HepG2 (cell line): ENCODE results near the gene NFX1. TPM values are rescaled to one million over a fixed set of nuclear protein-coding genes. Genes with fewer than 3 reads are reported as not detected.

Source experiments
- ATAC-seq: fragments of 200-7000 bp; cut with Tn5 transposase; 3 replicates; pipeline ENCODE4 v1.9.1; 2020; ENCODE audit warnings: mild to moderate bottlenecking, moderate library complexity
- BruUV-seq: library from RNA; stranded (reverse); fragments of 400-500 nt; replicated peaks from 2 replicates; lab custom pipeline; 2021; lab: Mats Ljungman, UMichigan
- CTCF ChIA-PET: fragments of 300-600 bp; formaldehyde crosslinking; extraction: SDS; loops from one replicate; lab custom pipeline; 2021; ENCODE audit warnings: low total read pairs, inconsistent platforms, low intra/inter-chr PET ratio; lab: Yijun Ruan, JAX
- POLR2A ChIA-PET: fragments of 350-600 bp; sonication (Branson Sonifier 250); formaldehyde crosslinking; loops from one replicate; lab custom pipeline; 2020; ENCODE audit warnings: antibody characterized with exemption, inconsistent platforms; lab: Yijun Ruan, JAX
- DNase-seq: peaks from one replicate; pipeline ENCODE4 v3.0.0-alpha.2; 2015; ENCODE audit warnings: low spot score
- FAIRE-seq: peaks from 3 replicates; lab custom pipeline; 2011; peaks lifted over from hg19 to GRCh38; lab: Jason Lieb, UNC
- H2AFZ ChIP-seq: one replicate; pipeline ENCODE4 v1.6.1; 2011; ENCODE audit warnings: low read length, inconsistent platforms
- H3K27ac ChIP-seq: fragments of 300-600 bp; 3 replicates; pipeline ENCODE4 v1.8.0; 2011; ENCODE audit warnings: mixed run types, mild to moderate bottlenecking, mixed read lengths, low read length, inconsistent platforms; ENCODE audit not compliant: insufficient read depth; ENCODE audit errors: extremely low read length
- H3K27me3 ChIP-seq, 2 experiments: fragments of 200-600 bp in 1 of 2; 2 replicates in 1 of 2; 3 replicates in 1 of 2; pipeline versions ENCODE4 v1.6.0 to v1.8.0; 2011; ENCODE audit warnings: low read length in 2 of 2, mild to moderate bottlenecking in 2 of 2, moderate library complexity in 2 of 2, inconsistent platforms in 1 of 2; ENCODE audit not compliant: insufficient read depth in 2 of 2, control insufficient read depth in 1 of 2
- H3K36me3 ChIP-seq, 2 experiments: fragments of 200-600 bp in 1 of 2; replicated peaks in 1 of 2; 2 replicates in 1 of 2; 3 replicates in 1 of 2; pipeline versions ENCODE4 v1.5.1 to v1.8.0; 2011; ENCODE audit warnings: low read length in 2 of 2, inconsistent platforms in 1 of 2; ENCODE audit not compliant: insufficient read depth in 2 of 2, control insufficient read depth in 1 of 2
- H3K4me1 ChIP-seq: 2 replicates; pipeline ENCODE4 v1.5.1; 2012; ENCODE audit warnings: low read length, inconsistent platforms; ENCODE audit not compliant: insufficient read depth
- H3K4me2 ChIP-seq: 2 replicates; pipeline ENCODE4 v1.6.0; 2011; ENCODE audit warnings: low read depth, low read length, inconsistent platforms
- H3K4me3 ChIP-seq, 3 experiments: fragments of 200-600 bp in 1 of 3; sonication (generic), shearing (Covaris generic) in 1 of 3; replicated peaks in 1 of 3; 2 replicates each; pipeline ENCODE4 v1.5.1; 2011 to 2016; ENCODE audit warnings: low read length in 3 of 3, inconsistent platforms in 2 of 3, low read depth in 2 of 3, mild to moderate bottlenecking in 2 of 3, control low read depth in 1 of 3, mixed read lengths in 1 of 3; ENCODE audit not compliant: insufficient read depth in 1 of 3
- H3K79me2 ChIP-seq: one replicate; pipeline ENCODE4 v1.6.1; 2011; ENCODE audit warnings: low read length, inconsistent platforms; ENCODE audit not compliant: insufficient read depth
- H3K9ac ChIP-seq: 2 replicates; pipeline ENCODE4 v1.6.0; 2011; ENCODE audit warnings: mild to moderate bottlenecking, low read depth, low read length, inconsistent platforms; ENCODE audit not compliant: insufficient read depth
- H3K9me3 ChIP-seq: 2 replicates; pipeline ENCODE4 v1.5.1; 2012; ENCODE audit warnings: mild to moderate bottlenecking, low read length
- H4K20me1 ChIP-seq: 2 replicates; pipeline ENCODE4 v1.6.0; 2011; ENCODE audit warnings: inconsistent platforms, mild to moderate bottlenecking, low read length, moderate library complexity; ENCODE audit not compliant: insufficient read depth
- ARNT2 ChIP-seq: sonication (generic); formaldehyde crosslinking; IDR thresholded peaks from 2 replicates; pipeline ENCODE4 v1.8.0; 2022; ENCODE audit warnings: mild to moderate bottlenecking, low read depth, missing genetic modification reagents, moderate library complexity
- HNRNPL ChIP-seq: fragments of 200-400 bp; formaldehyde crosslinking; IDR thresholded peaks from 2 replicates; pipeline ENCODE4 v1.6.1; 2017; ENCODE audit warnings: mild to moderate bottlenecking, low read depth, low read length
- ZNF329 ChIP-seq: sonication (generic); formaldehyde crosslinking; IDR thresholded peaks from 2 replicates; pipeline ENCODE4 v1.9.0; 2021; ENCODE audit warnings: low read depth, mild to moderate bottlenecking, missing genetic modification reagents
- ZNF629 ChIP-seq: sonication (generic); formaldehyde crosslinking; conservative IDR thresholded peaks from 2 replicates; pipeline ENCODE4 v1.5.0; 2020; ENCODE audit warnings: missing genetic modification reagents
- WGBS: methylation state at CpG from one replicate; pipeline ENCODE4 v1.1.6; 2017; ENCODE audit warnings: low lambda C conversion rate; 5-methylcytosine and 5-hydroxymethylcytosine counted together
- in situ Hi-C: cut with HindIII; loops from 2 replicates; pipeline ENCODE4 v1.10.0; 2017; ENCODE audit warnings: low pct_unique_long_range_greater_than_20kb; ENCODE audit not compliant: extremely low pct_ligation_motif_present
- intact Hi-C: fragments of 100-400 bp; cut with micrococcal nuclease; formaldehyde crosslinking; loops from one replicate; pipeline ENCODE4 v1.10.0; 2022; ENCODE audit not compliant: unreplicated experiment
- polyA plus RNA-seq, 8 experiments: library from polyadenylated mRNA; depleted of rRNA in 3 of 8; stranded (reverse) in 7 of 8; unstranded in 1 of 8; fragments of >200 nt; fragmentation: Illumina TruSeq in 4 of 8; extraction: Trizol in 4 of 8; gene quantifications; 2 replicates each; pipeline versions ENCODE4 v1.2.1 to v1.2.3, GENCODE V29; 2011 to 2016; ENCODE audit warnings: low read depth in 4 of 8, missing spikeins in 1 of 8, mixed read lengths in 1 of 8; ENCODE audit not compliant: insufficient read depth in 1 of 8
- total RNA-seq, 5 experiments: library from RNA; depleted of rRNA; stranded (reverse); fragments of >200 nt; fragmentation: Illumina TruSeq; extraction: Trizol; gene quantifications; 2 replicates each; pipeline ENCODE4 v1.2.3, GENCODE V29; 2016; ENCODE audit warnings: low read depth in 1 of 5
- TF ChIP-seq, protein P1 (sequence below): sonication (generic); formaldehyde crosslinking; IDR thresholded peaks from 2 replicates; pipeline ENCODE4 v1.9.0; 2022; ENCODE audit warnings: missing genetic modification reagents, mild to moderate bottlenecking, borderline replicate concordance
- TF ChIP-seq, protein P2 (sequence below): sonication (generic); formaldehyde crosslinking; IDR thresholded peaks from 2 replicates; pipeline ENCODE4 v1.8.1; 2022; ENCODE audit warnings: low read depth, mild to moderate bottlenecking, missing genetic modification reagents
- TF ChIP-seq, protein P3 (sequence below): sonication (generic); formaldehyde crosslinking; IDR thresholded peaks from 2 replicates; pipeline ENCODE4 v1.4.0; 2020; ENCODE audit warnings: missing genetic modification reagents

The NFX1 gene
- total and polyA plus RNA-seq, 2 of the 13 experiments (the other 11 are each of a cell fraction or from before 2014, with no cell fraction given), result 23.9 to 27.5 TPM

DNA sequence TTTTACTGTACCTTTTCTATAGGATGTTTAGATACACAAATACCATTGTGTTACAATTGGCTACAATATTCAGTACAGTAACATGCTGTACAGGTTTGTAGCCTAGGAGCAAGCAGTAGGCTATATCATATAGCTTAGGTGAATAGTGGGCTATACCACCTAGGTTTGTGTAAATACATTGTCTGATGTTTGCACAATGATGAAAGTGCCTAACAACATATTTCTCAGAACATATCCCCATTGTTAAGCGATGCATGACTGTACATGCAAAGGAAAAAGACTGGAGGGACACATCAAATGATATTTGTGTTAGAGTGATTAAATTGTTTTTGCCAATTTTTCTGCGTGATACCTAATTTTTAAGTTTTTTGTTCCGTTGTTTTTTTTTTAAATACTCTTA lies 20.2 kb upstream of the NFX1 start:
- no peaks in the 10 kb centered on the region for H4K20me1 ChIP-seq
- 98% methylated on average over 3 of the region's 3 CpGs for WGBS
- H3K27ac ChIP-seq, result no peak overlapping the region
- FAIRE-seq, result no peak
- H3K27me3 ChIP-seq, result no peaks in the 10 kb centered on the region; a peak in 1 of 5 replicates
- no peak for ATAC-seq
- CTCF ChIA-PET, result no interaction called here
- H3K9ac ChIP-seq, result no peak overlapping the region
- H3K4me3 ChIP-seq, result no peak overlapping the region
- no peaks in the 10 kb centered on the region for H3K9me3 ChIP-seq
- H2AFZ ChIP-seq, result no peak overlapping the region
- peaks cover 19% of the 10 kb centered on the region for H3K4me1 ChIP-seq
- peaks cover 11% of the 10 kb centered on the region for H3K79me2 ChIP-seq
- peaks cover 8 to 58% of the 10 kb centered on the region in 2 experiments for H3K36me3 ChIP-seq
- no peak overlapping the region for H3K4me2 ChIP-seq
- intact Hi-C loops, result no loop called here
- no peak for TF ChIP-seq ZNF629 (CRISPR knock-in tag)
- TF ChIP-seq, protein P1, sequence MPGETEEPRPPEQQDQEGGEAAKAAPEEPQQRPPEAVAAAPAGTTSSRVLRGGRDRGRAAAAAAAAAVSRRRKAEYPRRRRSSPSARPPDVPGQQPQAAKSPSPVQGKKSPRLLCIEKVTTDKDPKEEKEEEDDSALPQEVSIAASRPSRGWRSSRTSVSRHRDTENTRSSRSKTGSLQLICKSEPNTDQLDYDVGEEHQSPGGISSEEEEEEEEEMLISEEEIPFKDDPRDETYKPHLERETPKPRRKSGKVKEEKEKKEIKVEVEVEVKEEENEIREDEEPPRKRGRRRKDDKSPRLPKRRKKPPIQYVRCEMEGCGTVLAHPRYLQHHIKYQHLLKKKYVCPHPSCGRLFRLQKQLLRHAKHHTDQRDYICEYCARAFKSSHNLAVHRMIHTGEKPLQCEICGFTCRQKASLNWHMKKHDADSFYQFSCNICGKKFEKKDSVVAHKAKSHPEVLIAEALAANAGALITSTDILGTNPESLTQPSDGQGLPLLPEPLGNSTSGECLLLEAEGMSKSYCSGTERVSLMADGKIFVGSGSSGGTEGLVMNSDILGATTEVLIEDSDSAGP (CRISPR knock-in tag), result no peak
- in situ Hi-C loops, result no loop called here
- no peak for DNase-seq
- POLR2A ChIA-PET, result no interaction called here
- BruUV-seq, result no TSS peak

DNA sequence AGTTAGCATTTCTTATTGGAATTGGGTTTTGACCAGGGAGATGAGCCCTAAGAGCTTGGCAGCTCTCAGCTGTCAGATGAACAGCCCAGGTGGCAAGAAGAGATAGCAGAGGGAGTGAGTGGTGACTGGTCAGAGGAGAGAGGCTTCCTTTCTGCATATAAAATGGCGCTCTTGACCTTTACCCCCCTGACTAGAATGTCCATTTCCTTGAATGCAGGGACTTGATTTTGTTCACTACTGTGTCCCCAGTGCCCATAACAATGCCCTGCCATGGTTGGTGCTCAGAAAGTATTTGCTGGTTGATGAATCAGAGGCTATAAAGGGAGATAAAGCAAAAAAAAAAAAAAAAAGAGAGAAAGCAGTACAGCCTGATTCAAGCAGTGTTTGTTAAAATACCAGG lies 18.3 kb upstream of the NFX1 start:
- DNase-seq (no peak), FAIRE-seq (no peak), ATAC-seq (no peak)
- no TSS peak for BruUV-seq
- POLR2A ChIA-PET, result no interaction called here
- TF ChIP-seq ARNT2 (no peak), HNRNPL (no peak), ZNF329 (CRISPR knock-in tag) (no peak)
- TF ChIP-seq, protein P2, sequence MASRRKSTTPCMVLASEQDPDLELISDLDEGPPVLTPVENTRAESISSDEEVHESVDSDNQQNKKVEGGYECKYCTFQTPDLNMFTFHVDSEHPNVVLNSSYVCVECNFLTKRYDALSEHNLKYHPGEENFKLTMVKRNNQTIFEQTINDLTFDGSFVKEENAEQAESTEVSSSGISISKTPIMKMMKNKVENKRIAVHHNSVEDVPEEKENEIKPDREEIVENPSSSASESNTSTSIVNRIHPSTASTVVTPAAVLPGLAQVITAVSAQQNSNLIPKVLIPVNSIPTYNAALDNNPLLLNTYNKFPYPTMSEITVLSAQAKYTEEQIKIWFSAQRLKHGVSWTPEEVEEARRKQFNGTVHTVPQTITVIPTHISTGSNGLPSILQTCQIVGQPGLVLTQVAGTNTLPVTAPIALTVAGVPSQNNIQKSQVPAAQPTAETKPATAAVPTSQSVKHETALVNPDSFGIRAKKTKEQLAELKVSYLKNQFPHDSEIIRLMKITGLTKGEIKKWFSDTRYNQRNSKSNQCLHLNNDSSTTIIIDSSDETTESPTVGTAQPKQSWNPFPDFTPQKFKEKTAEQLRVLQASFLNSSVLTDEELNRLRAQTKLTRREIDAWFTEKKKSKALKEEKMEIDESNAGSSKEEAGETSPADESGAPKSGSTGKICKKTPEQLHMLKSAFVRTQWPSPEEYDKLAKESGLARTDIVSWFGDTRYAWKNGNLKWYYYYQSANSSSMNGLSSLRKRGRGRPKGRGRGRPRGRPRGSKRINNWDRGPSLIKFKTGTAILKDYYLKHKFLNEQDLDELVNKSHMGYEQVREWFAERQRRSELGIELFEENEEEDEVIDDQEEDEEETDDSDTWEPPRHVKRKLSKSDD (CRISPR knock-in tag), result no peak
- TF ChIP-seq, protein P3, sequence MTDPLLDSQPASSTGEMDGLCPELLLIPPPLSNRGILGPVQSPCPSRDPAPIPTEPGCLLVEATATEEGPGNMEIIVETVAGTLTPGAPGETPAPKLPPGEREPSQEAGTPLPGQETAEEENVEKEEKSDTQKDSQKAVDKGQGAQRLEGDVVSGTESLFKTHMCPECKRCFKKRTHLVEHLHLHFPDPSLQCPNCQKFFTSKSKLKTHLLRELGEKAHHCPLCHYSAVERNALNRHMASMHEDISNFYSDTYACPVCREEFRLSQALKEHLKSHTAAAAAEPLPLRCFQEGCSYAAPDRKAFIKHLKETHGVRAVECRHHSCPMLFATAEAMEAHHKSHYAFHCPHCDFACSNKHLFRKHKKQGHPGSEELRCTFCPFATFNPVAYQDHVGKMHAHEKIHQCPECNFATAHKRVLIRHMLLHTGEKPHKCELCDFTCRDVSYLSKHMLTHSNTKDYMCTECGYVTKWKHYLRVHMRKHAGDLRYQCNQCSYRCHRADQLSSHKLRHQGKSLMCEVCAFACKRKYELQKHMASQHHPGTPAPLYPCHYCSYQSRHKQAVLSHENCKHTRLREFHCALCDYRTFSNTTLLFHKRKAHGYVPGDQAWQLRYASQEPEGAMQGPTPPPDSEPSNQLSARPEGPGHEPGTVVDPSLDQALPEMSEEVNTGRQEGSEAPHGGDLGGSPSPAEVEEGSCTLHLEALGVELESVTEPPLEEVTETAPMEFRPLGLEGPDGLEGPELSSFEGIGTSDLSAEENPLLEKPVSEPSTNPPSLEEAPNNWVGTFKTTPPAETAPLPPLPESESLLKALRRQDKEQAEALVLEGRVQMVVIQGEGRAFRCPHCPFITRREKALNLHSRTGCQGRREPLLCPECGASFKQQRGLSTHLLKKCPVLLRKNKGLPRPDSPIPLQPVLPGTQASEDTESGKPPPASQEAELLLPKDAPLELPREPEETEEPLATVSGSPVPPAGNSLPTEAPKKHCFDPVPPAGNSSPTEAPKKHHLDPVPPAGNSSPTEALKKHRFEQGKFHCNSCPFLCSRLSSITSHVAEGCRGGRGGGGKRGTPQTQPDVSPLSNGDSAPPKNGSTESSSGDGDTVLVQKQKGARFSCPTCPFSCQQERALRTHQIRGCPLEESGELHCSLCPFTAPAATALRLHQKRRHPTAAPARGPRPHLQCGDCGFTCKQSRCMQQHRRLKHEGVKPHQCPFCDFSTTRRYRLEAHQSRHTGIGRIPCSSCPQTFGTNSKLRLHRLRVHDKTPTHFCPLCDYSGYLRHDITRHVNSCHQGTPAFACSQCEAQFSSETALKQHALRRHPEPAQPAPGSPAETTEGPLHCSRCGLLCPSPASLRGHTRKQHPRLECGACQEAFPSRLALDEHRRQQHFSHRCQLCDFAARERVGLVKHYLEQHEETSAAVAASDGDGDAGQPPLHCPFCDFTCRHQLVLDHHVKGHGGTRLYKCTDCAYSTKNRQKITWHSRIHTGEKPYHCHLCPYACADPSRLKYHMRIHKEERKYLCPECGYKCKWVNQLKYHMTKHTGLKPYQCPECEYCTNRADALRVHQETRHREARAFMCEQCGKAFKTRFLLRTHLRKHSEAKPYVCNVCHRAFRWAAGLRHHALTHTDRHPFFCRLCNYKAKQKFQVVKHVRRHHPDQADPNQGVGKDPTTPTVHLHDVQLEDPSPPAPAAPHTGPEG, result no peak
- 100% methylated on average over 1 of the region's 1 CpG for WGBS
- no peaks in the 10 kb centered on the region for H3K9me3 ChIP-seq
- no peaks in the 10 kb centered on the region for H4K20me1 ChIP-seq
- H3K79me2 ChIP-seq, result peaks cover 2% of the 10 kb centered on the region
- intact Hi-C loops (no loop called here), in situ Hi-C loops (no loop called here)
- H3K27ac ChIP-seq, result no peak overlapping the region
- no peaks in the 10 kb centered on the region for H3K27me3 ChIP-seq
- CTCF ChIA-PET, result no interaction called here
- peaks cover 2% of the 10 kb centered on the region; the same call in 1 of the 2 replicates for H3K4me1 ChIP-seq
- peaks cover 14 to 66% of the 10 kb centered on the region in 2 experiments for H3K36me3 ChIP-seq
- no peak overlapping the region for H3K4me3 ChIP-seq
- H3K4me2 ChIP-seq, result no peak overlapping the region
- H2AFZ ChIP-seq, result no peak overlapping the region
- H3K9ac ChIP-seq, result no peak overlapping the region
